NCI-H1694 treated with DMSO at 0.1 percent for 48 hours (cell line): ENCODE results near the gene RNPS1.

Experiments used
- DNase-seq: peaks from one replicate; lab custom pipeline; 2025; lab: John Stamatoyannopoulos, UW

RNPS1 gene

GRCh38 chr16:2235695-2236336, 32.1 kb downstream of the RNPS1 start:
- DNase-seq, result no peak

- no peak for DNase-seq
These were observed 32.7 kb downstream of the RNPS1 start for GRCh38 chr16:2235234-2235651.

- no peak for DNase-seq
These were observed 33.1 kb downstream of the RNPS1 start for GRCh38 chr16:2234813-2235170.

DNA sequence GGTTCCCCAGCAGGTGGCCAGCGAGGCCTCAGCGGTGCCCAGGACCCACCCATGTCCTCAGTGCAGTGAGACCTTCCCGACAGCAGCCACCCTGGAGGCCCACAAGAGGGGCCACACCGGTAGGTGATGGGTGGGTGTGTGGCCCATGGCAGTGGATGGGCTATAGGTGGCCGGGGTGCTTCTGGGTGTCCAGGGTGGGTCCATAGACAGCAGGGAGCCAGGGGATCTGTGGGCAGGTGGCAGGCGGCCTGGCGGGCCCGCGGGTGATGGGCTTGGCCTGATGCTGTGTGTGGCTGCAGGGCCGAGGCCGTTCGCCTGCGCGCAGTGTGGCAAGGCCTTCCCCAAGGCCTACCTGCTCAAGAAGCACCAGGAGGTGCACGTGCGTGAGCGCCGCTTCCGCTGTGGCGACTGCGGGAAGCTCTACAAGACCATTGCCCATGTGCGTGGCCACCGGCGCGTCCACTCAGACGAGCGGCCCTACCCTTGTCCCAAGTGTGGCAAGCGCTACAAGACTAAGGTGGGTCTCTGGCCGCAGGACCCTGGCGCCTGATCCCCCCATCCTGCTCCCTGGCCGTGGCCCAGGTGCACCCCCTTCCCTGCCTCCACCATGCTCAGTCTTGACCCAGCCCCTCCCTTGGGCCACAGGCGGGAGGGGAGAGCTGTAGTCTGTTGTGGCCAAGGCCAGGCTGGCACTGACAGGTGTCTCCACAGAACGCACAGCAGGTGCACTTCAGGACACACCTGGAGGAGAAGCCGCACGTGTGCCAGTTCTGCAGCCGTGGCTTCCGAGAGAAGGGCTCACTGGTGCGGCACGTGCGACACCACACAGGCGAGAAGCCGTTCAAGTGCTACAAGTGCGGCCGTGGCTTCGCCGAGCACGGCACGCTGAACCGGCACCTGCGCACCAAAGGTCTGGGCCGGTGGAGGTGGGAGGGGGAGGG, 33.8 kb downstream of the RNPS1 start:
- no peak for DNase-seq

DNA sequence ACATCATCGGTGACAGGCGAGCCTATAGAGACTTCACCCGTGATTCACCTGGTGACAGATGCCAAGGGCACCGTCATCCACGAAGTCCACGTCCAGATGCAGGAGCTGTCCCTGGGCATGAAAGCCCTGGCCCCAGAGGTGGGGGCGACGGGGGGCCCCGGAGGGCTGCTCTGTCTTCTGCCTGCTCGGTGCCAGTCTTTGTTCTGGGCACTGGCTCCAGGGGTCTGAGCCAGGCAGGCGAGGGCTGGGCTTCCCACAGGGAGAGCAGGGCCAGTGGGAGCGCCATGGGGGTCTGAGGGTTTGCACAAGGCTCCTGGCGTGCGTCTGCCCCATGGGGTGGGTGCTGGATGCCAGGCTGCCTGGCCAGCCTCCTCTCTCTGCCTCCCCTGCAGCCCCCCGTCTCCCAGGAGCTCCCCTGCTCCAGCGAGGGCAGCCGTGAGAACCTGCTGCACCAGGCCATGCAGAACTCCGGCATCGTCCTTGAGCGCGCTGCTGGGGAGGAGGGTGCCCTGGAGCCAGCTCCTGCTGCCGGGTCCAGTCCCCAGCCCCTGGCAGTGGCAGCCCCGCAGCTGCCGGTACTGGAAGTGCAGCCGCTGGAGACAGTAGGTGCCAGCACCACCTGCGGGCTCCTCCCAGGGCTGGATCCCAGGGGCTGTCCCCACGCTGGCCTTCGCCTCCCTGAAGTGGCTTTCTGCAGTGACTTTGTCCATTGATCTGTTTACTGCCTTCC, 34.7 kb downstream of the RNPS1 start:
- no peak for DNase-seq

DNA sequence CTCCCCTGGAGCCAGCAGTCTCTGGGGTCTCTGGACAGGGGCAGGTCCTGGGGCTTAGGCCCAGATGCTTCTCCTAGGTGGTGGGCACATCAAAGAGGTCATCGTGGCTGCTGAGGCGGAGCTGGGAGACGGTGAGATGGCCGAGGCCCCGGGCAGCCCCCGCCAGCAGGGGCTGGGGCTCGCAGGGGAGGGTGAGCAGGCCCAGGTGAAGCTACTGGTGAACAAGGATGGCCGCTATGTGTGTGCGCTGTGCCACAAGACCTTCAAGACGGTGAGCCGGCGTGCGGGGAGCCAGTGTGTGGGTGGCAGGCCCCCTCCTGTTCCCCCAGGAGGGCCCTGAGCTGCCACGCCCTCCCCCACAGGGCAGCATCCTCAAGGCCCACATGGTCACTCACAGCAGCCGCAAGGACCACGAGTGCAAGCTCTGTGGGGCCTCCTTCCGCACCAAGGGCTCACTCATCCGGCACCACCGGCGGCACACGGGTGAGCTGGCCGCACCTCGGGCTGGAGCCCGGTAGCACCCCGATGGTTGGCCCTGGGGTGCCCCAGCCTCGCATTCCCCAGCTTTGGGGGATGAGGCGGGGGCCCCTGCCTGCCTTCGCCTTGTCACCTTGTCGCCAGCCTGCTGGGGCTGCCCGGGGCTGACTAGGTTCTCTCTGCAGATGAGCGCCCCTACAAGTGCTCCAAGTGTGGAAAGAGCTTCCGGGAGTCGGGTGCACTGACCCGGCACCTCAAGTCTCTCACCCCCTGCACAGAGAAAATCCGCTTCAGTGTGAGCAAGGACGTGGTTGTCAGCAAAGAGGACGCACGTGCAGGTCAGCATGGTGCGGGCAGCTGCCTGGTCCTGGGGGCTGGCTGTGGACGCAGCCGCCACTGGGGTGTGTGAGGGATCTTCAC, 35.6 kb downstream of the RNPS1 start:
- no peak for DNase-seq

DNA sequence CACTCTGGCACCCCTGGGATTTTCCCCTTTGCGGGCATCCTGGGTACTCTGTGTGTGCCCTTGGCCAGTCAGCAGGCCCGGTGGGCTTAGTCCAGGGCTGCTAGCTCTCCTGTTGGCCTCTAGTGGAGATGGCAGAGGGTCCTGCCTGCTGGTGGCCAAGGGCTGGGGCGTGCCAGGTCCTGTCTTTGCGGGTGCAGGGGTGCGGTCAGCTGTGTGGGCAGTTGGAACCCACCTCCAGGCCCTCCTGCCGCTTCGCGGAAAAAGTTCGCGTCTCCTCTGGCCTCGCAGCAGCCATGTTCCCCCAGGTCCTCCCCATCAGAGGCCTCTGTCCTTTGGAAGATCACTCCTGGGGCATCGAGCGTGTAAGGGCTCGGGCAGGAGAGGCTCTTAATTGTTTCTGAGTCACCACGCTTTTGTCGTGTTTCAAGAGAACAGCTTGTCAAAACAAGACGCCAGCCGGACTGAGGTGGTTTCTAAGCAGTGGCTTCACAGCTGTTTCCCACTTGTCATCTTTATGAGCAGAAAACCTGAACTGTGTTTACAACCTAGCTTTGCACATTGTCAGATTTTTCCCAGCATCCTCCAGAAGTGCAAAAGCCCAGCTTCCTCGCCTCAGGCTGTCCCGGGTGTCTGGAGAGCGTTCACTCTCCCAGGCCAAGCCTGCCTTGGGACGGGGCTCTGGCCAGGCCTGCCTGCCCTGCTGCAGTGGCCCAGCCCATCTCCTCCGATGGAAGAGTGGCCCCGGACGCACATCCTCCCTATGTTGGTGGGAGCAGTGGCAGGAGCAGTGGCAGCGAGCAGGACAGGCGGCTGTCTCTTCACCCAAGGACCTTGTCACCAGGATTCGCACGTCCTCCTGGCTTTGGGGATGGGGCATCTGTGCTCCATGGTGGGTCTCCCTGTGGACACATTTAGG, 36.7 kb downstream of the RNPS1 start:
- DNase-seq, result no peak

- DNase-seq, result no peak
These were observed 37.5 kb downstream of the RNPS1 start for GRCh38 chr16:2230376-2230775.

DNA sequence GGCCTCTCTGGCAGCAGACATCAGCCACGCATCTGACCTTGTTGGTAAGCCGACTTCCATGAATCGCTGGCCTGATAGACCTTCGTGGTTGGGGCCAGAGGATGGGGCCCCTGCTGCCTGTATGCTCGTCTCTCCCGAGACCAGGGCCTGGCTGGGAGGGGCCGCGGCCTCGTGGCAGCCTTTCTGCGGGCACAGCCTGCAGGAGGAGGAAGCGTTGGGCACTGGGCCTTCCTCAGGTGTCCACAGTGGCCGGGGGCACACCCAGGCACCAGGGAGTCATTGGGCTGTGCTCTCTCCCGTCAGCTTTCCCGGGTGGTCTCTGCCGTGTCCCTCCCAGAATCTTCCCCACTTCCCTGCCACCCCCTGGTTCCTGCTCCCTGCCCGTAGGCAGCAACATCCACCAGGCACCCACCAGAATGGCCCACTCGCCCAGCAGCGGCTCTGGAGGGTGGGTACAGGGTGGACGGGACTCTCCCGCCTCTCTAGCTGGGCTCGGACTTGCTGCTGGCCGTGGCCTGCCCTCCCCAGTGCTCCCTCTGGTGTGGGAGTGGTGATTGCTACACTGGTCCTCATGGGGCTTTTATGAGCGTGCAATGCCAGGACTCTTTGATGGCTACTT, 38.2 kb downstream of the RNPS1 start:
- DNase-seq, result no peak

DNA sequence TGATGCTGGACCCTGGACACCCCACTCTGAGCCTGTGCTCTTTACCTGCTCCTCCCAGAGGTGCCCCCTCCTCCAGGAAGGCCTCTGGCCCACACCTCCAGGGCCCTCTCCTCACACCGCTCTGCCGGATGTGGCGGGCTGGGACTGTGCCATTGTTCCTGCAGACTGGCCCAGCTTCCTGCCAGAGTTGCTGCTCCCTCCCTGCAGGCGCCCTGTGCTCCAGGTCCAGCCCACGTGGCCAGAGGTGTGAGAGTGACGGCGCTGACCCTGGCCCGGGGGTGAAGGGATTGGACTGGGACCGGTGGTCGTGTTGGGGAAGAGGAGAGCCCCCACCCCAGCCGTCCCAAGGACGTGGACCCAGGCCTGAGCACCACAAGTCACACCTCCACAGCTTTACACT, 38.8 kb downstream of the RNPS1 start:
- no peak for DNase-seq

GRCh38 chr16:2228161-2228824, 39.6 kb downstream of the RNPS1 start:
- no peak for DNase-seq

- no peak for DNase-seq
These were observed 41.0 kb downstream of the RNPS1 start for GRCh38 chr16:2226918-2227317.

- DNase-seq, result no peak
These were observed 41.6 kb downstream of the RNPS1 start for GRCh38 chr16:2226245-2226793.

DNA sequence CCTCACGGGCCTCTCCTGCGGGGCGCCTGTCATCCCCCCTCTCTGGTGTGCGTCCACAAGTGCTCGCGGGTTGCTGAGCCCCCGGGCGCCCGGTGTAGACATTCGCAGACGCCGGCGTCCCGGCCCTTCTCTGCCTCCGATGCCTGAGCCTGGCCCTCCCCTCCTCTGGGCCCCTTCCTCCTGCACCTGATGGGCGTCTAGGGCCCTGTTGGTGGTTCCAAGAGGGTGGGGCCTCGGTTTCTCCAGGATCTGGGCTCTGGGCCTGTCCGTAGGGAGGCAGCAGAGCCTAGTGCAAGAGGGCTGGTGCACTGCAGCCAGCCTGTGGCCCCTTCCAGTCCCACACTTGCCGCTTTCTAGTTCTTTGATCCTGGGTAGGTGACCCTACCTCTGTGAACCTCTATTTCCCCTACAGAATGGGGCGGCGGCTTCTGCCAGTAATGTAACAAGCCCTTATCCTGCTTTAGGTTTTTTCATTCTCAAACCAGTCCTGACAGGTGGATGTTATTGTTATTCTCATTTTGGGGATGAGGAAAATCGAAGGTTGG, 43.9 kb downstream of the RNPS1 start:
- no peak for DNase-seq

- DNase-seq, result peak; percentile 91
These were observed 44.5 kb downstream of the RNPS1 start, which contains the start of gene E4F1 for GRCh38 chr16:2223221-2223941. E4F1 (plus strand) TSS chr16:2223591; CDS start chr16:2223614, 23 bp downstream.

DNA sequence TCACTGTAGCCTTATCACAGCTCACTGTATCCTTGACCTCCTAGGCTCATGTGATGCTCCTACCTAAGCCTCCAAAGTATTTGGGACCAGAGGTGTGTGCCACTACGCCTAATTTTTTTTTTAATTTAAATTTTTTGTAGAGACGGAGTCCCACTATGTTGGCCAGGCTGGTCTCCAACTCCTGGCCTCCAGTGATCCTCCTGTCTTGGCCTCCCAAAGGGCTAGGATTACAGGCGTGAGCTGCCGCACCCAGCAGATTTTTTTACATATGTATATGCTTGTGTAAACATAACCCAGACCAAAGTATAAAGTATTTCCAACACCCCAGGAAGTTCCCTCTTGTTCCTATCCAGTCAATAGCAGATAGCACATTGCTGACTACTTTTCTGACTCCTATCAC, 51.6 kb downstream of the RNPS1 start:
- DNase-seq, result no peak

GRCh38 chr16:2214719-2214968, 53.3 kb downstream of the RNPS1 start, which contains the start of gene PGP:
PGP (minus strand) TSS chr16:2214840; CDS start chr16:2214777, 63 bp downstream.
- DNase-seq, result no peak
